GM12865 (cell line): ENCODE measurements around the gene CNTROB.

Source experiments
- DNase-seq: peaks from one replicate; pipeline ENCODE4 v3.0.0; 2010; ENCODE audit warnings: low read depth
- H3K4me3 ChIP-seq: 2 replicates; pipeline ENCODE4 v1.5.1; 2011; ENCODE audit warnings: mild to moderate bottlenecking, low read depth, low read length, control low read depth
- CTCF ChIP-seq: IDR thresholded peaks from 2 replicates; pipeline ENCODE4 v1.5.1; 2011; ENCODE audit warnings: low read length, control low read depth, low read depth, inconsistent platforms; ENCODE audit not compliant: insufficient read depth; ENCODE audit errors: missing control alignments

Gene CNTROB, protein sequence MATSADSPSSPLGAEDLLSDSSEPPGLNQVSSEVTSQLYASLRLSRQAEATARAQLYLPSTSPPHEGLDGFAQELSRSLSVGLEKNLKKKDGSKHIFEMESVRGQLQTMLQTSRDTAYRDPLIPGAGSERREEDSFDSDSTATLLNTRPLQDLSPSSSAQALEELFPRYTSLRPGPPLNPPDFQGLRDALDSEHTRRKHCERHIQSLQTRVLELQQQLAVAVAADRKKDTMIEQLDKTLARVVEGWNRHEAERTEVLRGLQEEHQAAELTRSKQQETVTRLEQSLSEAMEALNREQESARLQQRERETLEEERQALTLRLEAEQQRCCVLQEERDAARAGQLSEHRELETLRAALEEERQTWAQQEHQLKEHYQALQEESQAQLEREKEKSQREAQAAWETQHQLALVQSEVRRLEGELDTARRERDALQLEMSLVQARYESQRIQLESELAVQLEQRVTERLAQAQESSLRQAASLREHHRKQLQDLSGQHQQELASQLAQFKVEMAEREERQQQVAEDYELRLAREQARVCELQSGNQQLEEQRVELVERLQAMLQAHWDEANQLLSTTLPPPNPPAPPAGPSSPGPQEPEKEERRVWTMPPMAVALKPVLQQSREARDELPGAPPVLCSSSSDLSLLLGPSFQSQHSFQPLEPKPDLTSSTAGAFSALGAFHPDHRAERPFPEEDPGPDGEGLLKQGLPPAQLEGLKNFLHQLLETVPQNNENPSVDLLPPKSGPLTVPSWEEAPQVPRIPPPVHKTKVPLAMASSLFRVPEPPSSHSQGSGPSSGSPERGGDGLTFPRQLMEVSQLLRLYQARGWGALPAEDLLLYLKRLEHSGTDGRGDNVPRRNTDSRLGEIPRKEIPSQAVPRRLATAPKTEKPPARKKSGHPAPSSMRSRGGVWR

DNA sequence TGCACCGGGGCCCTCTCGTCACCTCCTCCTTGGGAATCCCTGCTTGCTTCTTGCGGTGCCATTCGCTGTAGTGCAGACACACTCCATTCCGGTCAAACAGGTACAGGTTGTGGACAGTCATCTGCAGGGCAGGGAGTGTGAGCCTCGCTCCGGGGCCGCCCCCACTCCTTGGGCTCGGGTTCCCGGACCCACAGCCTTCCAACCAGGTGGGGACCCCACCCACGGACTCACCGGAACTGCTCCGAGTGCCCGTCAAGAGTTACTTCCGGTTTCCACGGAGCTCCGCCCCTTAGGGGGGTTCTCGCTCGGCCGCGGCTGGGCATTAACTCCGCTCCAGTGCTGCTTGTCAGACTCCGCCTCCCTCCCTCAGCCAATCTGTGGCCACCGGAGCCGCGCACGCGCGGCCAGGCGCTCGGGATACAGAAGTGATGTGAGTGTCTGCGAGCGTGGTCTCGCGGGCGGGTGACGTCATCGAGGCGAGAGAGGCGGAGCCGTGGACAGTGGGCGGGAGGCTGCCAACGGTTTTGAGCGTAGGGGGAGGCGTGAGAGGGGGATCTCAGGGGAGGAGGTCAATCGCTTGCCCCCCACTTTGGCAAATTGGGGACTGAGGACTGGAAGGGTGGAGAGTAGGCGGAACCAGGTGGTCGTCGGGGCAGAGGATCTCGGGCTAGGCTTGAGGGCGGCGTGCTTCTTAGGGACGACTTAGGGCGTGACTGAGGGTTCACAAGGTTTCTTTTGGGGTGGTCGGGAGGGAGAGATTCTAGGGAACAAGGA is at the start of gene CNTROB, which contains the start of gene TRAPPC1:
TSS of gene CNTROB (plus strand) at position 498 of the 774 bp plus-strand sequence. CDS start 874 bp downstream, outside the sequence.
TSS of gene TRAPPC1 (minus strand) at position 238 of the 774 bp plus-strand sequence. CDS start at position 121, 117 bp downstream.
- DNase-seq: peak; percentile 99
- TF ChIP-seq CTCF: no peak
- peak within 1 kb of the TSS; percentile 74 for H3K4me3 ChIP-seq

- H3K4me3 ChIP-seq: no peak overlapping the region
- TF ChIP-seq CTCF: no peak
- no peak for DNase-seq
Observed at GRCh38 chr17:7882629-7883028, 49.4 kb upstream of the CNTROB start.

DNA sequence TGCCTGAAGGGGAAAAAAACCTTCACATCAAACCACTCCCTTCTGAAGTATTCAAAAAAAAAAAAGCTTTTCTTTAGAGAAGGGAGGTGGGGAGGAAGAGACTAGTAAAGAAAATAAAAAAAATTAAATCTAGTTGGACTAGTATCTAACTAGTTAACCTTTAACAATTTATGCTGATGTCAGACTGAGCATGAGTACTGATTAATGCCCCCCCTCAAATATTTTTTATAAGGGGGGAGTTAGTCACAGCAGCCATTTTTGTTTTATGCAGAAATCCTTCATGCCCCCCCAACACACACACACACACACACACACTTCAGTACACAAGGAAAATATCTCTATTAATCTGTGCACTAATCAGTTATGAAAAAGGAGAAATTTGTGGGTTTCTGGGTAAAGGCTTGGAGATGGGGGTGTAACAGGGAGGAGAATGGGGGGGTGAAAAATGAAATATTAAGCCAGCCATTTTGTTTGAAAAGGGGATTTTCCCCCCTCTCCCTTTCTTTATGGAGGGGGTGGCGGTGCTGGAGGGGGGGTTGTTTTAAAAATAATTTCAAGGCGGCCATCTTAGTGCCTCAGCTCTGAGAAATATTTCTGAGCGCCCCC is 48.1 kb upstream of the CNTROB start:
- H3K4me3 ChIP-seq: peak overlapping the region; percentile 31
- DNase-seq: peak; percentile 54
- no peak for TF ChIP-seq CTCF

DNA sequence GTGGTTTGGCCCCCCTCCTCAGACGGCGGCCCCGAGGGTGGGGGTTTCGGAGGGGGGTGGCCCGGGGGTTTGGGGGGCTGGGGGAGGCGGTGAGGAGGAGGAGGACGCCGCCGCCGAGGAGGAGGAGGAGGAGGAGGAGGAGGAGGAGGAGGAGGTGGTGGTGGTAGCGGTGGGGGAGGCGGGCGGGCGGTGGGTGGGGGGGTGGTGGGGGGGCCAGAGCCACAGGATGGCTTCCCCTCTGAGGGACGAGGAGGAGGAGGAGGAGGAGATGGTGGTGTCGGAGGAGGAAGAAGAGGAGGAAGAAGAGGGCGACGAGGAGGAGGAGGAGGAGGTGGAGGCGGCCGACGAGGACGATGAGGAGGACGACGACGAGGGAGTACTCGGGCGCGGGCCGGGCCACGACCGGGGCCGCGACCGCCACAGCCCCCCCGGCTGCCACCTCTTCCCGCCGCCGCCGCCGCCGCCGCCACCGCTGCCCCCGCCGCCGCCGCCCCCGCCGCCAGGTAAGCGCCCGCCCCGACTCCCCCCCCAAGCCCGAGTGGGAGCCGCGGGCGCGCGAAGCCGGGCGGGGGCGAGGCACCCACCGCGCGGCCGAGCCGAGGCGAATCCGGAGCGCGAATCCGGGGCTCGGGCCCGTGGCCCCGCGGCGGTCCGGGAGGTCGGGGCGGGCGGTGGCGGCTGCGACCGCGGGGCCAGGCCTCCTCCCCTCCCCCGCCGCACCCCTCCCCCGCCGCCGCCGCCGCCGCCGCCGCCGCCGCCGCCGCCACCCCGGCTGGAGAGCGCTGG is 47.2 kb upstream of the CNTROB start:
- peak; percentile 21 for DNase-seq
- H3K4me3 ChIP-seq: peak overlapping the region; percentile 53
- no peak for TF ChIP-seq CTCF

- peak; percentile 60 for DNase-seq
- peak overlapping the region; percentile 71 for H3K4me3 ChIP-seq
Observed at GRCh38 chr17:7885367-7886226, 46.4 kb upstream of the CNTROB start.

More at GRCh38 chr17:7885367-7886226, 46.4 kb upstream of the CNTROB start:
- TF ChIP-seq CTCF: no peak
